SK-N-MC (cell line): ENCODE measurements around the gene CCDC30.

Source experiments
- EZH2 ChIP-seq: fragments of 200-600 bp; sonication (generic); IDR thresholded peaks from one replicate; pipeline ENCODE4 v1.6.1; 2017; ENCODE audit warnings: antibody characterized with exemption
- FOXP2 ChIP-seq: optimal IDR thresholded peaks from 2 replicates; pipeline ENCODE3; 2011; ENCODE audit warnings: mild to moderate bottlenecking, moderate library complexity; ENCODE audit not compliant: insufficient read depth; ENCODE audit errors: extremely low read length, control extremely low read depth
- POLR2AphosphoS5 ChIP-seq: IDR thresholded peaks from 2 replicates; pipeline ENCODE4 v1.6.1; 2012; ENCODE audit warnings: mild to moderate bottlenecking, low read depth, low read length, borderline replicate concordance

GRCh38 chr1:42684139-42684538 is 221.1 kb downstream of the CCDC30 start:
- TF ChIP-seq EZH2 (no peak), POLR2AphosphoS5 (no peak), FOXP2 (no peak)
